Transverse colon (tissue), 4 donors: ENCODE measurements around the gene EPB41L4B.

Source experiments
- POLR2A ChIP-seq: fragments of 450-650 bp; IDR thresholded peaks from one replicate; pipeline ENCODE4 v1.6.1; 2016; ENCODE audit warnings: antibody characterized with exemption, mild to moderate bottlenecking, moderate library complexity
- POLR2AphosphoS5 ChIP-seq, 3 donors: sonication (generic); formaldehyde crosslinking; IDR thresholded peaks; one replicate each; pipeline ENCODE4 v1.6.1; 2016; ENCODE audit warnings: antibody characterized with exemption in 3 of 3
- TF ChIP-seq, protein P1 (sequence below), 5 experiments: fragments of 200-600 bp in 3 of 5; fragments of 450-650 bp in 2 of 5; sonication (generic) in 3 of 5; IDR thresholded peaks; 1 replicate in 2 of 5; 2 replicates in 3 of 5; pipeline ENCODE4 v1.5.1; 2016 to 2017; ENCODE audit warnings: antibody characterized with exemption in 5 of 5, inconsistent platforms in 3 of 5, mild to moderate bottlenecking in 2 of 5, moderate library complexity in 1 of 5

DNA sequence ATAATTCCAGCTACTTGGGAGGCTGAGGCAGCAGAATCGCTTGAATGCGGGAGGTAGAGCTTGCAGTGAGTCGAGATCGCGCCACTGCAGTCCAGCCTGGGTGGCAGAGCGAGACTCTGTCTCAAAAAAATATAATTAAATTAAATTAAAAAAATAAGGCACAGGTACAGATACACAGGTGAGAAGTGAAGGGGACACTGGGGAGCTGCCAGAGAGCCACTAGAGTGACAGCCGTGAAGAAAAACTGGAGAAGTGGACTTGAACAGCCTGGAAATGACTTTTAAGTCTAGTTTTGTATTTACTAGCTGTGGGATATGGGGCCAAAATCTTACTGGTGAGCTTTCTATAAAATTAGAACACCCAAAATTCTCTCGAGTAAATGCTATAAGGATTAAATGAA is 15.1 kb downstream of the EPB41L4B start:
- TF ChIP-seq POLR2AphosphoS5 (IDR thresholded peaks at IDR 0.05) (no peak), POLR2A (no peak)
- TF ChIP-seq, protein P1, sequence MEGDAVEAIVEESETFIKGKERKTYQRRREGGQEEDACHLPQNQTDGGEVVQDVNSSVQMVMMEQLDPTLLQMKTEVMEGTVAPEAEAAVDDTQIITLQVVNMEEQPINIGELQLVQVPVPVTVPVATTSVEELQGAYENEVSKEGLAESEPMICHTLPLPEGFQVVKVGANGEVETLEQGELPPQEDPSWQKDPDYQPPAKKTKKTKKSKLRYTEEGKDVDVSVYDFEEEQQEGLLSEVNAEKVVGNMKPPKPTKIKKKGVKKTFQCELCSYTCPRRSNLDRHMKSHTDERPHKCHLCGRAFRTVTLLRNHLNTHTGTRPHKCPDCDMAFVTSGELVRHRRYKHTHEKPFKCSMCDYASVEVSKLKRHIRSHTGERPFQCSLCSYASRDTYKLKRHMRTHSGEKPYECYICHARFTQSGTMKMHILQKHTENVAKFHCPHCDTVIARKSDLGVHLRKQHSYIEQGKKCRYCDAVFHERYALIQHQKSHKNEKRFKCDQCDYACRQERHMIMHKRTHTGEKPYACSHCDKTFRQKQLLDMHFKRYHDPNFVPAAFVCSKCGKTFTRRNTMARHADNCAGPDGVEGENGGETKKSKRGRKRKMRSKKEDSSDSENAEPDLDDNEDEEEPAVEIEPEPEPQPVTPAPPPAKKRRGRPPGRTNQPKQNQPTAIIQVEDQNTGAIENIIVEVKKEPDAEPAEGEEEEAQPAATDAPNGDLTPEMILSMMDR (IDR thresholded peaks at IDR 0.05): no peak
